Measurements from ENCODE around the gene ADPRHL1. TPM values are rescaled to one million over a fixed set of nuclear protein-coding genes. Genes with fewer than 3 reads are reported as not detected.

ADPRHL1 gene
- total RNA-seq, 1 donor = 5.1 TPM

GRCh38 chr13:113477724-113478123 lies 24.4 kb upstream of the ADPRHL1 start:
- Histone ChIP-seq H3K4me3 (ENCODE audit: insufficient read depth, low read length) (no peak overlapping the region), H3K36me3 (ENCODE audit: insufficient read depth, low read length) (peaks cover 41% of the 10 kb centered on the region), H3K27me3 (ENCODE audit: insufficient read depth, low read length) (no peaks in the 10 kb centered on the region), H3K79me2 (ENCODE audit: insufficient read depth, low read length) (peaks cover 14% of the 10 kb centered on the region), H3K4me1 (ENCODE audit: insufficient read depth, low read length) (no peaks in the 10 kb centered on the region), H3K9me3 (ENCODE audit: low read depth, low read length) (no peaks in the 10 kb centered on the region), H2AFZ (ENCODE audit: low read length) (no peak overlapping the region), H3K27ac (ENCODE audit: low read depth, low read length) (no peak overlapping the region), H3K4me2 (ENCODE audit: insufficient read depth, low read length) (no peak overlapping the region), H4K20me1 (ENCODE audit: insufficient read depth, low read length) (no peaks in the 10 kb centered on the region)
- TF ChIP-seq CTCF (IDR thresholded peaks at IDR 0.05; ENCODE audit: extremely low read depth, low read depth, low read length) = no peak
- no peak for DNase-seq (ENCODE audit: insufficient read length, low spot score, missing footprints)

- Histone ChIP-seq H3K9me3 (ENCODE audit: low read depth, low read length) (no peaks in the 10 kb centered on the region), H3K4me3 (ENCODE audit: insufficient read depth, low read length) (no peak overlapping the region), H2AFZ (ENCODE audit: low read length) (no peak overlapping the region), H3K4me1 (ENCODE audit: insufficient read depth, low read length) (no peaks in the 10 kb centered on the region), H3K27ac (ENCODE audit: low read depth, low read length) (no peak overlapping the region), H3K79me2 (ENCODE audit: insufficient read depth, low read length) (peaks cover 6% of the 10 kb centered on the region), H3K27me3 (ENCODE audit: insufficient read depth, low read length) (no peaks in the 10 kb centered on the region), H4K20me1 (ENCODE audit: insufficient read depth, low read length) (peaks cover 2% of the 10 kb centered on the region), H3K36me3 (ENCODE audit: insufficient read depth, low read length) (peaks cover 43% of the 10 kb centered on the region), H3K4me2 (ENCODE audit: insufficient read depth, low read length) (no peak overlapping the region)
- TF ChIP-seq CTCF (IDR thresholded peaks at IDR 0.05; ENCODE audit: extremely low read depth, low read depth, low read length) = no peak
- DNase-seq (ENCODE audit: insufficient read length, low spot score, missing footprints) = no peak
Observed at GRCh38 chr13:113476811-113477210, 23.5 kb upstream of the ADPRHL1 start.

GRCh38 chr13:113475911-113476310 lies 22.6 kb upstream of the ADPRHL1 start:
- H3K4me1 ChIP-seq (ENCODE audit: insufficient read depth, low read length) = no peaks in the 10 kb centered on the region
- no peak overlapping the region for H3K27ac ChIP-seq (ENCODE audit: low read depth, low read length)
- no peak overlapping the region for H3K4me3 ChIP-seq (ENCODE audit: insufficient read depth, low read length)
- peaks cover 47% of the 10 kb centered on the region for H3K36me3 ChIP-seq (ENCODE audit: insufficient read depth, low read length)
- H3K27me3 ChIP-seq (ENCODE audit: insufficient read depth, low read length) = no peaks in the 10 kb centered on the region
- H4K20me1 ChIP-seq (ENCODE audit: insufficient read depth, low read length) = peaks cover 2% of the 10 kb centered on the region
- DNase-seq (ENCODE audit: insufficient read length, low spot score, missing footprints) = no peak
- H3K4me2 ChIP-seq (ENCODE audit: insufficient read depth, low read length) = no peak overlapping the region
- no peaks in the 10 kb centered on the region for H3K9me3 ChIP-seq (ENCODE audit: low read depth, low read length)
- TF ChIP-seq CTCF (IDR thresholded peaks at IDR 0.05; ENCODE audit: extremely low read depth, low read depth, low read length) = no peak
- no peaks in the 10 kb centered on the region for H3K79me2 ChIP-seq (ENCODE audit: insufficient read depth, low read length)
- H2AFZ ChIP-seq (ENCODE audit: low read length) = no peak overlapping the region

- no peaks in the 10 kb centered on the region for H3K79me2 ChIP-seq (ENCODE audit: insufficient read depth, low read length)
Observed at GRCh38 chr13:113475280-113475679, 22.0 kb upstream of the ADPRHL1 start.

More at GRCh38 chr13:113475280-113475679, 22.0 kb upstream of the ADPRHL1 start:
- peaks cover 47% of the 10 kb centered on the region for H3K36me3 ChIP-seq (ENCODE audit: insufficient read depth, low read length)
- DNase-seq (ENCODE audit: insufficient read length, low spot score, missing footprints) = no peak
- no peak for TF ChIP-seq CTCF (IDR thresholded peaks at IDR 0.05; ENCODE audit: extremely low read depth, low read depth, low read length)
- no peaks in the 10 kb centered on the region for H3K9me3 ChIP-seq (ENCODE audit: low read depth, low read length)
- H3K4me3 ChIP-seq (ENCODE audit: insufficient read depth, low read length) = no peak overlapping the region
- H3K4me1 ChIP-seq (ENCODE audit: insufficient read depth, low read length) = no peaks in the 10 kb centered on the region
- no peak overlapping the region for H3K4me2 ChIP-seq (ENCODE audit: insufficient read depth, low read length)
- no peak overlapping the region for H3K27ac ChIP-seq (ENCODE audit: low read depth, low read length)
- no peaks in the 10 kb centered on the region for H3K27me3 ChIP-seq (ENCODE audit: insufficient read depth, low read length)
- peaks cover 2% of the 10 kb centered on the region for H4K20me1 ChIP-seq (ENCODE audit: insufficient read depth, low read length)
- no peak overlapping the region for H2AFZ ChIP-seq (ENCODE audit: low read length)

All from osteoblast (primary cell).